Measurements from ENCODE around the gene CDH4. TPM values are rescaled to one million over a fixed set of nuclear protein-coding genes. Genes with fewer than 3 reads are reported as not detected.

Gene CDH4
- total RNA-seq, 1 donor from 2014 or later: 0.06 TPM

- no peaks in the 10 kb centered on the region for H3K27me3 ChIP-seq (ENCODE audit: low read depth)
- TF ChIP-seq, protein P1, sequence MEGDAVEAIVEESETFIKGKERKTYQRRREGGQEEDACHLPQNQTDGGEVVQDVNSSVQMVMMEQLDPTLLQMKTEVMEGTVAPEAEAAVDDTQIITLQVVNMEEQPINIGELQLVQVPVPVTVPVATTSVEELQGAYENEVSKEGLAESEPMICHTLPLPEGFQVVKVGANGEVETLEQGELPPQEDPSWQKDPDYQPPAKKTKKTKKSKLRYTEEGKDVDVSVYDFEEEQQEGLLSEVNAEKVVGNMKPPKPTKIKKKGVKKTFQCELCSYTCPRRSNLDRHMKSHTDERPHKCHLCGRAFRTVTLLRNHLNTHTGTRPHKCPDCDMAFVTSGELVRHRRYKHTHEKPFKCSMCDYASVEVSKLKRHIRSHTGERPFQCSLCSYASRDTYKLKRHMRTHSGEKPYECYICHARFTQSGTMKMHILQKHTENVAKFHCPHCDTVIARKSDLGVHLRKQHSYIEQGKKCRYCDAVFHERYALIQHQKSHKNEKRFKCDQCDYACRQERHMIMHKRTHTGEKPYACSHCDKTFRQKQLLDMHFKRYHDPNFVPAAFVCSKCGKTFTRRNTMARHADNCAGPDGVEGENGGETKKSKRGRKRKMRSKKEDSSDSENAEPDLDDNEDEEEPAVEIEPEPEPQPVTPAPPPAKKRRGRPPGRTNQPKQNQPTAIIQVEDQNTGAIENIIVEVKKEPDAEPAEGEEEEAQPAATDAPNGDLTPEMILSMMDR (IDR thresholded peaks at IDR 0.05): no peak
- H3K36me3 ChIP-seq: no peaks in the 10 kb centered on the region
- H3K4me1 ChIP-seq: no peaks in the 10 kb centered on the region
- no peak overlapping the region for H3K4me3 ChIP-seq
- DNase-seq: peak; percentile 18
- intact Hi-C loops (cut with DNase I): no loop called here
- ATAC-seq: no peak
- H3K27ac ChIP-seq: no peak overlapping the region
- H3K9me3 ChIP-seq: no peaks in the 10 kb centered on the region
These were observed 679.6 kb downstream of the CDH4 start for GRCh38 chr20:61931476-61932198.

DNA sequence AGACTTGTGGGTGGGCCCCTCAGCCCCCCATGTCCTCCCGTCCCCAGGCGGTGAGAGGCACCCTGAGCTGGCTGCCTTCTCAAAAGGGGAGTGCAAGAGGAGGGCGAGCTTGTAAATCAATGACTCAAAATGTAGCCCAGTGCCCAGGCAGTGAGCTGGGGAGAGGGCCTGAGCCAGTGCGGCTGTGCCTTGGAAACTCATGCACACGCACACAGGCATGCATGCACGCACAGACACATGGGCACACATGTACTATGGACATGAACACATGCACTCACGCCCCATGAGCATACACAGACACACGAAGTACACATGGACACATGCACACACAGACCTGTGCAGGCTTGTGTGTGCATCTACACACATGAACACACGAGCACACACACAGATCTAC lies 680.1 kb downstream of the CDH4 start:
- Histone ChIP-seq H3K9me3 (no peaks in the 10 kb centered on the region), H3K4me1 (no peaks in the 10 kb centered on the region), H3K4me3 (no peak overlapping the region), H3K27me3 (ENCODE audit: low read depth) (peaks cover 1% of the 10 kb centered on the region), H3K36me3 (no peaks in the 10 kb centered on the region), H3K27ac (no peak overlapping the region)
- DNase-seq: peak; percentile 10
- TF ChIP-seq, protein P1 (IDR thresholded peaks at IDR 0.05): no peak
- intact Hi-C loops (cut with DNase I): no loop called here
- ATAC-seq: no peak

DNA sequence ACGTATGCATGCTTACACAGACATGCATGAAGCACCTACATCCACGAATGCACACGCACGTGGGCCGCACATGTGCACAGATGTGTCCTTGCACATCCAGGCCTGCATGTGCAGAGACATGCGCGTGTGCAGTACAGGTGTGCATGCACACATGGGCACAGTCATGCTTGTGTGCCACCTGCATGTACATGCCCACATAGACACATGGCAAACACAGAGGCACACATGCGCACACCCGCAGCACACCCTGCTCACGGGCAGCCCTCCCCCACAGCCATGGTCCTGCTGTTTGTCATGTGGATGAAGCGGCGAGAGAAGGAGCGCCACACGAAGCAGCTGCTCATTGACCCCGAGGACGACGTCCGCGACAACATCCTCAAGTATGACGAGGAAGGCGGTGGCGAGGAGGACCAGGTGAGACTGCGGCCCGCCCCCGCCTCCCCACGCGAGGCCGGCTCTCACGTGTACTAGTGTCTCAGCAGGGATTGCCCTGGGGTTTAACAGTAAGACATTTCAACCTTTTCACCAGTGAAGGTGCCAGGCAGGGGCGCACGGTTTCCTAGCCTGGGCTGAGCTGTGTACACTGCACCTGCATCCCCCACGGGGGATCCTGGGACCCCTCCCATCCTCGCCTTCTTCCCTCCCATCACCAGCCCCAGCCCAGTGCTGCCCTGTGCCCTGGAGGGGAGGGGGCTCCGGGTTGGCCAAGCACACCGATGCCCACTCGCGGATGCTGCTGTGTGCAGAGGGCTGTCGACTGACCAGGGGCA lies 680.8 kb downstream of the CDH4 start:
- Histone ChIP-seq H3K9me3 (no peaks in the 10 kb centered on the region), H3K27me3 (ENCODE audit: low read depth) (peaks cover 8% of the 10 kb centered on the region), H3K27ac (no peak overlapping the region), H3K4me1 (no peaks in the 10 kb centered on the region), H3K4me3 (no peak overlapping the region), H3K36me3 (no peaks in the 10 kb centered on the region)
- peak; percentile 36 for DNase-seq
- TF ChIP-seq, protein P1 (IDR thresholded peaks at IDR 0.05): no peak
- no peak for ATAC-seq
- intact Hi-C loops (cut with DNase I): no loop called here

DNA sequence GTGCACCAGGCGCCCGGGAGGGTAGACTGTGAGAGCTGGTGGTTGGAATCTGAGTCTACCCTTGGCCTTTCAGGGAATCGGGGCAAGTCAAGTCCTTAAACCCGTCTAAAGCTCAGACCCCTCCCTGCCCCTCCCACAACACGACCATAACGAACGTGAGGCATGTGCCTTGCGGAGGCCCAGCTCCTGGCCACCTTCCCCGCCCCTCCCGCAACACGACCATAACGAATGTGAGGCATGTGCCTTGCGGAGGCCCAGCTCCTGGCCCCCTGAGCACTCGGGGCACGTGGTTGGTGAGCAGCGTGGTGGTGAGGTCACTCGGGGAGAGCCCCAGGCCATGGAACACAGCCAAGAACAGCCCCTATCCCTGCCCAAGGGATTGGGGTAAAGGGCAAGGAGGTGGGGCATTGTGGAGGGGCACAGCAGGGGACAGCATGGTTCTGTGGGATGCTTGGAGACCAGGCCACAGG lies 681.5 kb downstream of the CDH4 start:
- TF ChIP-seq, protein P1 (IDR thresholded peaks at IDR 0.05): no peak
- Histone ChIP-seq H3K36me3 (no peaks in the 10 kb centered on the region), H3K27me3 (ENCODE audit: low read depth) (peaks cover 14% of the 10 kb centered on the region), H3K9me3 (no peaks in the 10 kb centered on the region), H3K4me3 (no peak overlapping the region), H3K27ac (no peak overlapping the region), H3K4me1 (no peaks in the 10 kb centered on the region)
- no peak for ATAC-seq
- intact Hi-C loops (cut with DNase I): no loop called here
- DNase-seq: peak; percentile 24

GRCh38 chr20:61933951-61934715 lies 682.1 kb downstream of the CDH4 start:
- Histone ChIP-seq H3K27me3 (ENCODE audit: low read depth) (peaks cover 20% of the 10 kb centered on the region), H3K4me3 (no peak overlapping the region), H3K36me3 (no peaks in the 10 kb centered on the region), H3K9me3 (no peaks in the 10 kb centered on the region), H3K4me1 (no peaks in the 10 kb centered on the region), H3K27ac (no peak overlapping the region)
- ATAC-seq: no peak
- TF ChIP-seq, protein P1 (IDR thresholded peaks at IDR 0.05): no peak
- peak; percentile 39 for DNase-seq
- intact Hi-C loops (cut with DNase I): no loop called here
